Spleen (tissue), 7 donors: Measurements from ENCODE around the gene FAM135A.

Experiments
- POLR2A ChIP-seq, 3 donors: fragments of 450-650 bp; IDR thresholded peaks; one replicate each; pipeline ENCODE4 v1.5.1; 2017; ENCODE audit warnings: antibody characterized with exemption in 3 of 3, mild to moderate bottlenecking in 1 of 3
- TF ChIP-seq, protein P1 (sequence below), 11 experiments: fragments of 200-600 bp in 7 of 11; fragments of 450-650 bp in 4 of 11; sonication (generic) in 4 of 11; IDR thresholded peaks in 8 of 11; conservative IDR thresholded peaks in 3 of 11; 1 replicate in 7 of 11; 2 replicates in 4 of 11; pipeline versions ENCODE4 v1.4.0 to v1.8.0; 2016 to 2021; ENCODE audit warnings: antibody characterized with exemption in 11 of 11, inconsistent platforms in 4 of 11, mild to moderate bottlenecking in 1 of 11
- donor health status: DM: no; HTN: no; CAD: no; lungs with moderate emphysema.
- donor health status: DM: no; HTN: no; CAD: no.
- donor health status: DM: no; HTN: no; CAD: no.

DNA sequence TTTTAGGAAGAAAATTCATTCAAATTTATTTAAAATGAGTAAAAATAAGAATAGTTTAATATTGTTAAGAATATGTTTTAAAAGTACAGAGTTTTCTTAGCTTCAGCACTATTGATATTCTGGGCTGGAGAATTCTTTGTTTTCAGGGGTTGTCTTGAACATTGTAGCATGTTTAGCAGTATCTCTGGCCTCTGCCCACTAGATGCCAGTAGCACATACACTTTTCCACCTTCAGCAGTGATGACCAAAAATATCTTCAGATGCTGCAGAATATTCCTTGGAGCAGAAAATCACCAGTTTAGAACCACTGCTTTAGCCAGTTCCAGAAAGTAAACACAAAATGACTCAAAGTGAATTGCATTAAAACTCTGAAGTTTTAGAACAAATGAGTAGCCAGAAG, 134.0 kb downstream of the FAM135A start:
- TF ChIP-seq, protein P1, sequence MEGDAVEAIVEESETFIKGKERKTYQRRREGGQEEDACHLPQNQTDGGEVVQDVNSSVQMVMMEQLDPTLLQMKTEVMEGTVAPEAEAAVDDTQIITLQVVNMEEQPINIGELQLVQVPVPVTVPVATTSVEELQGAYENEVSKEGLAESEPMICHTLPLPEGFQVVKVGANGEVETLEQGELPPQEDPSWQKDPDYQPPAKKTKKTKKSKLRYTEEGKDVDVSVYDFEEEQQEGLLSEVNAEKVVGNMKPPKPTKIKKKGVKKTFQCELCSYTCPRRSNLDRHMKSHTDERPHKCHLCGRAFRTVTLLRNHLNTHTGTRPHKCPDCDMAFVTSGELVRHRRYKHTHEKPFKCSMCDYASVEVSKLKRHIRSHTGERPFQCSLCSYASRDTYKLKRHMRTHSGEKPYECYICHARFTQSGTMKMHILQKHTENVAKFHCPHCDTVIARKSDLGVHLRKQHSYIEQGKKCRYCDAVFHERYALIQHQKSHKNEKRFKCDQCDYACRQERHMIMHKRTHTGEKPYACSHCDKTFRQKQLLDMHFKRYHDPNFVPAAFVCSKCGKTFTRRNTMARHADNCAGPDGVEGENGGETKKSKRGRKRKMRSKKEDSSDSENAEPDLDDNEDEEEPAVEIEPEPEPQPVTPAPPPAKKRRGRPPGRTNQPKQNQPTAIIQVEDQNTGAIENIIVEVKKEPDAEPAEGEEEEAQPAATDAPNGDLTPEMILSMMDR (IDR thresholded peaks at IDR 0.05 in 8 of 11, conservative IDR thresholded peaks at IDR 0.05 in 3 of 11), result peak in 1 of 11 experiments; percentile 23
- no peak for TF ChIP-seq POLR2A (IDR thresholded peaks at IDR 0.05)
